Stomach (tissue), 9 donors: ENCODE results near the gene OR9A4. TPM values are rescaled to one million over a fixed set of nuclear protein-coding genes. Genes with fewer than 3 reads are reported as not detected.

ENCODE experiments used
- DNase-seq, 2 donors: peaks; one replicate each; pipeline versions ENCODE4 v3.0.0 to v3.0.0-alpha.2; 2013 to 2019
- H3K27ac ChIP-seq, 5 donors: fragments of 200-600 bp in 4 of 5; sonication (generic) in 4 of 5; one replicate each; pipeline ENCODE4 v1.5.1; 2013 to 2019; ENCODE audit warnings: mild to moderate bottlenecking in 1 of 5, moderate library complexity in 1 of 5
- H3K27me3 ChIP-seq, 3 donors: fragments of 200-600 bp; sonication (generic); one replicate each; pipeline ENCODE4 v1.5.1; 2017 to 2019; ENCODE audit warnings: mixed run types in 1 of 3
- H3K36me3 ChIP-seq, 4 donors: fragments of 200-600 bp; sonication (generic); 1 replicate in 3 of 4; 2 replicates in 1 of 4; pipeline ENCODE4 v1.5.1; 2016 to 2019
- H3K4me1 ChIP-seq, 4 donors: fragments of 200-600 bp; sonication (generic); one replicate each; pipeline ENCODE4 v1.5.1; 2016 to 2019
- H3K4me3 ChIP-seq, 4 donors: fragments of 200-600 bp; sonication (generic) in 3 of 4; one replicate each; pipeline ENCODE4 v1.5.1; 2016 to 2019; ENCODE audit warnings: mild to moderate bottlenecking in 1 of 4
- H3K9me3 ChIP-seq, 4 donors: fragments of 200-600 bp; sonication (generic); one replicate each; pipeline ENCODE4 v1.5.1; 2016 to 2019
- CTCF ChIP-seq, 7 experiments: fragments of 450-650 bp in 4 of 7; fragments of 200-600 bp in 3 of 7; sonication (generic) in 3 of 7; IDR thresholded peaks; one replicate each; pipeline ENCODE4 v1.5.1; 2016 to 2019; ENCODE audit warnings: antibody characterized with exemption in 7 of 7, control low read depth in 2 of 7, mild to moderate bottlenecking in 1 of 7
- EP300 ChIP-seq: sonication (generic); formaldehyde crosslinking; IDR thresholded peaks from one replicate; pipeline ENCODE4 v1.6.1; 2017; ENCODE audit warnings: antibody characterized with exemption
- POLR2A ChIP-seq, 4 donors: fragments of 450-650 bp; IDR thresholded peaks; one replicate each; pipeline ENCODE4 v1.6.1; 2016; ENCODE audit warnings: antibody characterized with exemption in 4 of 4, control low read depth in 2 of 4, mild to moderate bottlenecking in 1 of 4, moderate library complexity in 1 of 4
- POLR2AphosphoS5 ChIP-seq, 3 donors: sonication (generic); formaldehyde crosslinking; IDR thresholded peaks; one replicate each; pipeline ENCODE4 v1.6.1; 2016; ENCODE audit warnings: antibody characterized with exemption in 3 of 3
- WGBS, 5 donors: extraction: QIAGEN DNeasy Blood & Tissue Kit in 3 of 5; methylation state at CpG; one replicate each; pipeline versions ENCODE4 v1.1.5 to v1.1.7; 2013 to 2018; 5-methylcytosine and 5-hydroxymethylcytosine counted together
- intact Hi-C: fragments of 100-400 bp; cut with DNase I; formaldehyde crosslinking; loops from one replicate; pipeline ENCODE4 v1.15.1; 2023; ENCODE audit warnings: low total_unique reads
- polyA plus RNA-seq, 3 donors: library from polyadenylated mRNA; stranded (reverse); fragments of 200-250 nt; gene quantifications; one replicate each; pipeline ENCODE4 v1.2.3, GENCODE V29; 2013
- total RNA-seq, 5 donors: library from RNA; depleted of rRNA; stranded (reverse); fragments of >200 nt; gene quantifications; one replicate each; pipeline versions ENCODE4 v1.1.0 to v1.2.3, GENCODE V29; 2014 to 2016
- donor health status: healthy with polysubstance abuse.
- donor health status: Bipolar disorder and iron deficiency.
- donor health status: healthy.

Gene OR9A4
- total and polyA plus RNA-seq, 8 donors, result not detected

- Histone ChIP-seq H3K27me3 (no peaks in the 10 kb centered on the region), H3K36me3 (no peaks in the 10 kb centered on the region), H3K27ac (peak overlapping the region in 1 of 5 donors; percentile 11), H3K9me3 (peaks cover 0 to 24% (median 11%) of the 10 kb centered on the region in 4 donors), H3K4me3 (no peak overlapping the region), H3K4me1 (no peaks in the 10 kb centered on the region)
- no peak for TF ChIP-seq POLR2AphosphoS5 (IDR thresholded peaks at IDR 0.05)
- TF ChIP-seq CTCF (IDR thresholded peaks at IDR 0.05), result no peak
- no peak for TF ChIP-seq EP300
- TF ChIP-seq POLR2A (IDR thresholded peaks at IDR 0.05), result no peak
- intact Hi-C loops, result no loop called here
- DNase-seq, result no peak
- WGBS, 5 donors, result 64 to 85% (median 79%) methylated on average over 3 of the region's 3 CpGs
Measured at GRCh38 chr7:141944811-141945210, 28.6 kb downstream of the OR9A4 start.

DNA sequence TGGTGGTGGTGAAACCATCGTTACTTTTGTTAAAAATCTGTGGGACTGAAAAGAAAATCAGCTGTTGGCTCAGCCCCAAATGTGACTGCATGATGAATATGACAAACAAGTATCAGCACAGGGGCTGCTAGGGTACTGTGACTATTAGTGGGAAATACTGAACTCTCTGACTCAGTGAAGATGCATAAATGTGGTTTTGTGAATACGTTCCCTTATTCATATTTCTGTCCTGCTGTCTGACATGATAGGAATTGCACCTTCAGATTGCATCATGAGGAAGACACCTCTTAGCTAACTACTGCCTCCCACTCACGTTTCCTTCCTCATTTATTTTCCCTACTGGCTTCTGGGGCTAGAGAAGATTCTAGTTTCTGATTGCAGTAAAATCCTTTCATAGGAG lies 29.2 kb downstream of the OR9A4 start:
- WGBS, 5 donors, result 48 to 61% (median 56%) methylated on average over 3 of the region's 3 CpGs
- Histone ChIP-seq H3K4me1 (no peaks in the 10 kb centered on the region), H3K36me3 (no peaks in the 10 kb centered on the region), H3K4me3 (no peak overlapping the region), H3K9me3 (peaks cover 0 to 21% (median 9%) of the 10 kb centered on the region in 4 donors), H3K27ac (peak overlapping the region in 1 of 5 donors; percentile 11), H3K27me3 (no peaks in the 10 kb centered on the region)
- TF ChIP-seq CTCF (IDR thresholded peaks at IDR 0.05) (no peak), POLR2A (IDR thresholded peaks at IDR 0.05) (no peak), POLR2AphosphoS5 (IDR thresholded peaks at IDR 0.05) (no peak), EP300 (no peak)
- DNase-seq, result no peak
- intact Hi-C loops, result no loop called here

- Histone ChIP-seq H3K36me3 (no peaks in the 10 kb centered on the region), H3K4me3 (no peak within 1 kb of the TSS), H3K27ac (peak within 1 kb of the TSS in 1 of 5 donors; percentile 46), H3K27me3 (no peaks in the 10 kb centered on the region), H3K4me1 (no peaks in the 10 kb centered on the region), H3K9me3 (peaks cover 0 to 7% (median 1%) of the 10 kb centered on the region in 4 donors)
- no peak for DNase-seq
- WGBS, 5 donors, result 67 to 90% (median 68%) methylated on average over 3 of the region's 3 CpGs
- TF ChIP-seq CTCF (IDR thresholded peaks at IDR 0.05), result no peak
- TF ChIP-seq EP300, result no peak
- no peak for TF ChIP-seq POLR2A (IDR thresholded peaks at IDR 0.05)
- no peak for TF ChIP-seq POLR2AphosphoS5 (IDR thresholded peaks at IDR 0.05)
- intact Hi-C loops, result no loop called here
Measured at GRCh38 chr7:141946796-141947195, 30.6 kb downstream of the OR9A4 start, which contains the start of gene CLEC5A. Gene CLEC5A, minus strand, starts transcription at chr7:141946974. Its CDS starts 682 bp downstream, at chr7:141946292.

DNA sequence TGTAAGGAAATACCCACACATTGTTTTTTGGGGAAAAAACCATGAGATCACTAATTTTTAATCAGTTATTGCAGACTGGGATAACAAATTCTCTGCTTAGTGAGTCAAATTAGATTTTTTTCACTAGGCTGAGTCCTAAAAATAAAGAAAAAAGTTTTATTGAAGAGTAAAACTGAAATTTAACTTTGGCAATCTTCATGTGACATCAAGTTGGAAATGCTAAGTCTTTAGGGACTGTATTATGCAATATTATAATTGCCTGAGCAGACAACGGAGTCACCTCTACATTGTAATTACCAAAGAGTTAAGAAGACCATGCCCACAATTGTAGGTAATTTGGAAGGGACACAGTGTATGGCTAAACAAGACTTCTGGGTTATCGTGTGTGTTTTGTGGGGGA lies 32.8 kb downstream of the OR9A4 start:
- Histone ChIP-seq H3K27ac (no peak overlapping the region), H3K4me1 (no peaks in the 10 kb centered on the region), H3K27me3 (no peaks in the 10 kb centered on the region), H3K4me3 (no peak overlapping the region), H3K9me3 (no peaks in the 10 kb centered on the region), H3K36me3 (no peaks in the 10 kb centered on the region)
- no peak for TF ChIP-seq POLR2A (IDR thresholded peaks at IDR 0.05)
- TF ChIP-seq EP300, result no peak
- TF ChIP-seq CTCF (IDR thresholded peaks at IDR 0.05), result no peak
- TF ChIP-seq POLR2AphosphoS5 (IDR thresholded peaks at IDR 0.05), result no peak
- 66 to 87% (median 82%) methylated on average over 2 of the region's 2 CpGs for WGBS, 5 donors
- no peak for DNase-seq
- intact Hi-C loops, result no loop called here
